ENCODE measurements around the gene THNSL1. TPM values are rescaled to one million over a fixed set of nuclear protein-coding genes. Genes with fewer than 3 reads are reported as not detected.
A peak's percentile ranks its signal among the peaks of the same experiment; 100 is the strongest.

The THNSL1 gene
- total RNA-seq, 1 donor from 2014 or later = 10.2 TPM

GRCh38 chr10:25014579-25014978 lies 1.8 kb upstream of the THNSL1 start:
- Mint-ChIP-seq H3K9me3 (no peaks in the 10 kb centered on the region), H3K27ac (peak overlapping the region; percentile 99), H3K27me3 (no peaks in the 10 kb centered on the region), H3K4me3 (peak overlapping the region; percentile 96), H3K4me1 (ENCODE audit: unreplicated experiment) (peaks cover 4% of the 10 kb centered on the region), H3K36me3 (no peaks in the 10 kb centered on the region)
- no peak for DNase-seq (ENCODE audit: extremely low spot score, unreplicated experiment)
- no peak for TF ChIP-seq CTCF (conservative IDR thresholded peaks at IDR 0.05)

GRCh38 chr10:25015828-25016375 lies 510 bp upstream of the THNSL1 start, which contains the start of gene ENKUR:
Gene ENKUR (minus strand): TSS chr10:25016158. CDS start chr10:25015936, 222 bp downstream.
- peak within 1 kb of the TSS; percentile 96 for H3K4me3 Mint-ChIP-seq
- no peaks in the 10 kb centered on the region for H3K36me3 Mint-ChIP-seq
- peak within 1 kb of the TSS; percentile 99 for H3K27ac Mint-ChIP-seq
- H3K4me1 Mint-ChIP-seq (ENCODE audit: unreplicated experiment) = peaks cover 4% of the 10 kb centered on the region
- H3K27me3 Mint-ChIP-seq = no peaks in the 10 kb centered on the region
- peak; percentile 86 for DNase-seq (ENCODE audit: extremely low spot score, unreplicated experiment)
- no peak for TF ChIP-seq CTCF (conservative IDR thresholded peaks at IDR 0.05)
- no peaks in the 10 kb centered on the region for H3K9me3 Mint-ChIP-seq

GRCh38 chr10:25017154-25017590 lies 760 bp downstream of the THNSL1 start:
- H3K9me3 Mint-ChIP-seq = no peaks in the 10 kb centered on the region
- no peak for TF ChIP-seq CTCF (conservative IDR thresholded peaks at IDR 0.05)

GRCh38 chr10:25017661-25018060 lies 1.2 kb downstream of the THNSL1 start:
- Mint-ChIP-seq H3K27ac (peak overlapping the region; percentile 99), H3K36me3 (peaks cover 3% of the 10 kb centered on the region), H3K4me1 (ENCODE audit: unreplicated experiment) (peaks cover 4% of the 10 kb centered on the region), H3K4me3 (peak overlapping the region; percentile 96), H3K27me3 (no peaks in the 10 kb centered on the region), H3K9me3 (no peaks in the 10 kb centered on the region)
- no peak for DNase-seq (ENCODE audit: extremely low spot score, unreplicated experiment)
- no peak for TF ChIP-seq CTCF (conservative IDR thresholded peaks at IDR 0.05)

More at GRCh38 chr10:25017154-25017590, 760 bp downstream of the THNSL1 start:
- Mint-ChIP-seq H3K27me3 (no peaks in the 10 kb centered on the region), H3K4me3 (peak overlapping the region; percentile 96), H3K27ac (peak overlapping the region; percentile 99), H3K4me1 (ENCODE audit: unreplicated experiment) (peaks cover 4% of the 10 kb centered on the region), H3K36me3 (peaks cover 3% of the 10 kb centered on the region)
- DNase-seq (ENCODE audit: extremely low spot score, unreplicated experiment) = no peak

GRCh38 chr10:25018703-25019102 lies 2.3 kb downstream of the THNSL1 start:
- H3K27me3 Mint-ChIP-seq = no peaks in the 10 kb centered on the region
- no peaks in the 10 kb centered on the region for H3K9me3 Mint-ChIP-seq
- no peak overlapping the region for H3K27ac Mint-ChIP-seq
- no peak for DNase-seq (ENCODE audit: extremely low spot score, unreplicated experiment)
- peaks cover 9% of the 10 kb centered on the region for H3K36me3 Mint-ChIP-seq
- peaks cover 4% of the 10 kb centered on the region for H3K4me1 Mint-ChIP-seq (ENCODE audit: unreplicated experiment)
- no peak for TF ChIP-seq CTCF (conservative IDR thresholded peaks at IDR 0.05)
- H3K4me3 Mint-ChIP-seq = no peak overlapping the region

Data from type B pancreatic cell (in vitro differentiated cells).